SHP77 treated with DMSO at 0.1 percent for 48 hours (cell line): Measurements from ENCODE around the gene HRH1.
"Not testable (repeated sequence)": the region's sequence is repeated elsewhere in the genome, so short reads cannot be mapped to it uniquely, and the experiment has no call there.

Experiments
- DNase-seq: peaks from one replicate; lab custom pipeline; 2025; lab: John Stamatoyannopoulos, UW

Gene HRH1

DNA sequence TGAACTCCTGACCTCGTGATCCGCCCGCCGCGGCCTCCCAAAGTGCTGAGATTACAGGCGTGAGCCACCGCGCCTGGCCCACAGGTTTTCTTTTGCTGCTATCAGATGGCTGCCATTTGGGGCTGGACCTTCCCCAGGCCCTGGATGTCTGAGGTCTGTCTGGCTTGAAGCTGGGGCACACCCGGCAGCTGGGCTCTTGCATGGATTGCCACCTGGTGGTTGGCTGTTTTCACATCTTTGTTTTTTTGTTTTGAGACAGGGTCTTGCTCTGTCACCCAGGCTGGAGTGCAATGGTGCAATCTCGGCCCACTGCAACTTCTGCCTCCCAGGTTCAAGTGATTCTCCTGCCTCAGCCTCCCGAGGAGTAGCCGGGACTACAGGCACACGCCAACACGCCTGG lies 51.6 kb downstream of the HRH1 start:
- not testable (repeated sequence) for DNase-seq

DNA sequence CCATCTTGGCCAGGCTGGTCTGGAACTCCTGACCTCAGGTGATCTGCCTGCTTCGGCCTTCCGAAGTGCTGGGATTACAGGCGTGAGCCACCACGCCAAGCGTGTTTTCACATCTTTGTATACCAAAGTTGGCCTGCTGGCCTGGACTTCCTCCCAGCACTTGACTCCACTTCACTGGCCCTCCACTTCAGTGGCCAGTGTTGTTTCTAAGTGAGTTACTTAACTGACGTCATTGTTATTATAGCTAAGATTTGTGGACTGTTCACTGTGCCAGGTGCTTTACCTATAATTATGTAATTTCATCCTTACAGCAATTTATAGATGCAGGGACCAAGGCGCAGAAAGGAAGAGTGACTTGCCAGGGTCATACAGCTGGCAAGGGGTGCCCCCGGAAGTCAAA lies 52.0 kb downstream of the HRH1 start:
- DNase-seq = no peak

DNA sequence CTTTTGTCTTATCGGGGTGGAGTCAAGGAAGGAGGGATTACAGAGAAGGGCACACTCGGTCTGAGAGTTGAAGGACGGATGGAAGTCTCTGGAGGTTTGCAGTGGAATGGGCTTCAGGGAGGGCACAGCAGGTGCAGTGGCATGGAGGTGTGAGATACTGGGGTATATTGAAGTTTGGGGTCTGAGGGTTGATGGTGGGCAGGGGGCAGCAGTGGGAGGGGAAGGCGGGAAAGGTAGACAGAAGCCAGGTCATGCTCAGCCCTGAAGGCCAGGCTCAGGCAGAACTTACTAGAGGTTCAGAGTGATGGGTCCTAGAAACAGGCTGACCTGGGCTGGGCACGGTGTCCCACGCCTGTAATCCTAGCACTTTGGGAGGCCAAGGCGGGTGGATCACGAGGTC lies 52.7 kb downstream of the HRH1 start:
- DNase-seq = no peak

DNA sequence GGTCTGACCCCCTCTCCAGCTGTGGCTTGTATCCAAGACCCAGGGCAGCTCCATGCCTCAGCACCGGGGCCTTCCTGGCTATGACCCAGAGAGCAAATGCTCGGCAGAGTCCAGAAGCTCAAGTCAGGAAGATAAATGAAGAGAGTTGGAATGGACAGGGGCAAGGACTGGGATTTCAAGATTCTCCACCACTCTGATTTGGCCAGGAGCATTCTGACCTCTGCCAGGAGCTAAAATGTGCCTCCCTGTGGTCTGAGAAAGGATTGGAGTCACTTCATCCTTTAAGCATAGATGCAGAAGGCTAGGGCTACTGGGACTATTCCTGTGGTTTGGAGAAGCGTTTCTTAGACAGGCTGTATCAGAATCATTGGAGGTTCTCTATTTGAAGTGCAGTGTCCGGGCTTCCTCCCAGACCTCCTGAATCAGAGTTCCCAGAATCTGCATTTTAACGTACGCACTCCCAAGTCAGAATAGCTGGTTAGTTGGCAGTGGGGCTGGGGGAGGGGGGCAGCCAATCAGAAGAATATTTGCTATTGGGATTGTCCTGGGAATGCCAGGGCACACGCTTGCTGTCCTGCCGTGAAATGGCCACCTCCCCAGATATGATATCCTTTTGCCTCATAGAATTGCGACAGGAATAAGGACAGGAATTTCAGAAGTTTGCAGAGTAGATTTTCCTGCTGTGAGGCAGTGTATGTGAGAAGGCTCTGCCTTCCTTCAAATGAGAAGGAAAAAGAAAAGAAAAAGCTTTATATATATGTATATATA lies 57.4 kb downstream of the HRH1 start:
- no peak for DNase-seq

DNA sequence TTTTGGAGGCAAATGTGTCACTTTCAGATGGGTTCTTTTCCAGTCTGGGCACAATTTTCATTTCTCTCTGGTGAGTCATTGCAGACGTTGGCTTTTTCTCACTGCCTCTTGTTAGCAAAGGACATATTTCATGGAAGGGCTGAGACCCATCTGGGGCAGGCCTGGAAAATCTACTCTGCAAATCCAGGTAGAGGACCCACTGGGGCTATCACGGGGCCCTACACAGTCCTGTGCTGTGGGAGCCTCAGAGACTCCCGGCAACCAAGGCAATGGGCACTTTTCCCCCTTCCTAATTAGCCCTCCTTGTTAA lies 58.0 kb downstream of the HRH1 start:
- DNase-seq = no peak

DNA sequence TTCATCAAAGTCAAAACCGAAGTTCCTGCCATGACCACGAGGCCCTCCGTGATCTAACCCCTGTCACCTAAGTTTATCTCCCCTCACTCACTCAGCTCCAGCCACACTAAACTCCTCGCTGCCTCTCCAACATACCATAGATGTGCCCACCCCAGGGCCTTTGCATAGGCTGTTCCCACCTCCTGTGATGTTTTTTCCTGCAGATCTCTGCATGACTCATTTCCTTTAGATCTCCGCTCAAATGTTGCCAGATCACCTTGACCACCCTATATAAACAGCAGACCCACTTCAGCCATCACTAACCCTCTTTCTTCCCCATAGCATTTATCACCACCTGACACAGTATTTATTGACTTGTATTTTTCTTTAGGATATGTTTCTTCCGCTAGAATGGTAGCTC lies 58.5 kb downstream of the HRH1 start:
- no peak for DNase-seq

DNA sequence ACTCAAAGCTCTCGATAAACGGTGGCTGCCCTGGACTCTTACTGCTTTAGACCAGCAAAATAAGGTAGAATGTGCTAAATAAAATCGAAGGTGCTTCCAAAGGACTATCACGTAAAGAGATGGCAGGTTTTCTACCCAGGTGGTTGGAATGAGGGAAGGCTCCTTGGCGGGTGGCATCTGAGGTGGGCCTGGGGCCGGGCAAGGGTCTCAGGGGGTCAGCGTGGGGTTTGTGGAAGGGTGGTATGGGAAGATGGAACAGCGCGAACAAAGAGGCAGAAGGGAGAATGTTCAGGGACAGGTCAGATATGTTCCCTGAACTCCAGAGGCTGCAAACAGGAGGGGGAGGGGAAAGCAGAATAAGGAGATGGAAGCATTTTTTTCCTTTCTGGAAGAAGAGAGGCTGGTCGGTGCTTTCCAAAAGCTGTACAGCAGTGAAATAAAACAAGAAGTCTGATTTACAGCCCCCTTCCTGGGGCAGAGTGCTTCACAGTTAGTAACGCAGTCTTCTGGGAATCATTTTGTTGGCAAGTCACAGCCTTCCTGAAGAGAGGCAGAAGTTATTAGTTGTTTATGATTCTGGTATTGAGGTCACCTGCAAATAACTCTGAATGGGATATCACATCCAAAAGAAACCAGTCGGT lies 59.6 kb downstream of the HRH1 start:
- no peak for DNase-seq

DNA sequence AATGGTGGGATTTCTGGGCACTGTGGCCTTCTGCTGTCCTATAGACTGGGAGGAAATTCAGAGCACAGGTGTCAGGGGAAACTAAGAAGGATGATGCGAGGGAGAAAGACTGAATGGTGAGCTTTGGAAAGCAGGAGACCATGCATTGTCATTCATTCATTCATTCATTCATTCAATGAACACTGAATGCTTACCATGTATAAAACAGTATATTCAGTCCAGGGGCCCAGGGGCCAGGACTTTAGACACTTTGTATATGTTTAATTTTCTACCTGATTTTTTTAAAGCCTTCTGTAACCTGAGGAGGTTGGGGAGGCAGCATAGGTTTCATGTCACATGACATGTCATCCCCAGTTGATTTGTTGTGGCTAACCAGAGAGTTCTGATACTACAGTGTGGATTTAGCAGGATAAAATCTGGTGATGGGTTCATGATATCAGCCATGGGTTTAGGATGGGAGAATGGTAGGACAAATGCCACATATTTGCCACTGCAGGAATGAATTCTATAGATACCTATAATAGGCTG lies 60.2 kb downstream of the HRH1 start:
- DNase-seq = no peak

DNA sequence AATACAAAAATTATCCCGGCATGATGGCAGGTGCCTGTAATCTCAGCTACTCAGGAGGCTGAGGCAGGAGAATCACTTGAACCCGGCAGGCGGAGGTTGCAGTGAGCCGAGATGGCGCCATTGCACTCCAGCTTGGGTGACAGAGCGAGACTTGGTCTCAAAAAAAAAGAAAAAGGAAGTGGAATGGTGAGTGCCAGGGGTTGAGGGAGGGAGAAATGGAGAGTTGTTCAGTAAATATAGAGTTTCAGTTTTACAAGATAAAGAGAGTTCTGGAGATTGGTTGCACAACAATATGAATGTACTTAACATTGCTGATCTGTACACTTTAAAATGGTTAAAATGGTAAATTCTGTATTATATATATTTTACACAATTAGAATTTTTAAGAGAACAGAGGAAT lies 63.1 kb downstream of the HRH1 start:
- DNase-seq = not testable (repeated sequence)

DNA sequence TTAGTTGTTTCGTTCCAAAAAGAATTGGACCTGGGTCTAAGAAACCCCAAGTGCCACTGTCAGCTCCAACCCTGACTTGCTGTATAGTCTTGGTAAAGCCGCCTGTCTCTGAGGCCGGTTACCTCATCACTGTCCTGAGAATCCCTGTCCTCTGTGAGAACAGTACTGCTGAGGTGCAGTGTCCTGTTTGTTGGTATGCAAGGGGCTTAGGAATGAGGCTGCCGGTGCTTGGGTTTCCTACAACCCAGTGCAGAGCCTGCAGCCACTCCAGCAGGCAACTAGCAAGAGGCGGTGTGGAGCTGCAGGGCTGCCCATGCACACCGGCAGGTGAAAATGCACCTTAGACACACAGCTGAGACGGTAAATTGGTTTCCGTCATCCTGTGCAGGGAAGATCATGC lies 65.9 kb downstream of the HRH1 start:
- no peak for DNase-seq

DNA sequence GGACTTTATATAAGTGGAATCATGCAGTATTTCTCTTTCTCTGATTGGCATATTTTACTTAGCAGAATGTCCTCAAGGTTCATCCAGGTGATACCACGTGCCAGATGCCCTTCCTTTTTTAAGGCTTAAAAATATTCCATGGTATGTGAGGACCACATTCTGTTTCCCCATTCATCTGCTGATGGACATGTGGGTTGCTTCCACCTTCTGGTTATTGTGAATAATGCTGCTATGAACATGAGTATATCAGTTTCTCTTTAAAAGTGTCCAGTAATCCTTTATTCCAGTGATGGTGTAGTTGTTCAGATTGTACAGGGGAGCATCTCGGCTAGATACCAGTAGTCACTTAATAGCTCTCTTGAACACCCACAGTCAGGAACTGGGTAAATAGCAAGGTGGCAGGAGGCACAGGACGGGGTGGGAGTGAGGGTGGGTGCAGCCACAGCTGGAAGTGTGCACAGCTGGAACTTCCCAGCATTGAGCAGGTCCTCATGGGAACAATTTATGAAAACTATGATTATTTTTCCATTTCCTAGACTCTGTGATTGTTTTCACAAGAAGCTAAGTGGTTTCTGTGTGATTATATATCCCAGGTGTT lies 67.6 kb downstream of the HRH1 start:
- DNase-seq = no peak

DNA sequence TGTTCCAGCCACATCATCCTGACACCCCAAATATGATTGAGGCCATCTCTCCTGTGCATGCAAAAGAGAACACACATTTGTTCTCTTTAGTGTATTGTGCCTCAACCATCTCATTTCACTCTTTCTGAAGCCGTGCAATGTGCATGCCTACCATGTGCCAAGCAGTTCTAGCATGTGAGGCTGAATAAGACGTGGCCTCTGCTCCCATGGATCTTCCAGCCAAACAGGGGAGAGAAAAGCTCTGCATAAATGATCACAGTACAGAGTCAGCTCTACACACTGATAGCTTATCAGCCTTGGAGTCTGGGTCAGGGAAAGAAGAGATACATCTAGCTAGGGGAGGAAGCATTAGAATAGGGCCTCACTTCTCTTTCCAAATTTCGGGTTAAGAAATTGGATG lies 69.7 kb downstream of the HRH1 start:
- DNase-seq = no peak

DNA sequence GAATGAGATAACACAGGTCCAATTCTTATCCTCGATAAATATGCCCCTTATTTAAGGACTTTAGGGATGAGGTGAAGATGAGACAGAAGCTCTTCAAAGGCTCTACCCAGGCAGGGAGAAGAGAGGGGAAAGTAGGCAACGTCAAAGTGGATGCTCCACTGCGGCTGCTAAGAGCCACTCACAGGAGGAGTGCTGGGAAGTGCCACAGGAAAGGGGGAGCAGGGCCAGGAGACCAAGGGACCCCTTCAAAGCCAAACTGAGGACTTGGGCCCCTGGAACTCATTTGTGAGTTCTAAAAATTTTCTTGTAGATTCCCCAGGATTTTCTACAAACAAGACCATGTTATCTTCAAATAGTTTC lies 70.6 kb downstream of the HRH1 start:
- no peak for DNase-seq

DNA sequence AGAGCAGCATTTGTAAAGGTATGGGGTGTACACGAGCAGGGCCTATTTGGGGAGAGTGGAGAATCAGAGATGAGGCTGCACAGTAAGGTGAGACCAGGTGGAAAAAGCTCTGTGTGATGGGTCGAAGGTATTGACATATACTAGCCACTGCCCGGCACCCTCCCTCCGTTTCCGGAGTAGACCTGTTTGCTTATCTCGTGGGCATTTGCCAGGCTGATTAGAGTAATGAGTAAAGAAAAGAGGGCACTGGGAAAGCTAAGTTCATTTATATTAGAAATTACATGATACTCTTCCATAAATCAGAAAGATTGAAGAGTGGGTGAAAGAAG lies 71.7 kb downstream of the HRH1 start:
- no peak for DNase-seq

DNA sequence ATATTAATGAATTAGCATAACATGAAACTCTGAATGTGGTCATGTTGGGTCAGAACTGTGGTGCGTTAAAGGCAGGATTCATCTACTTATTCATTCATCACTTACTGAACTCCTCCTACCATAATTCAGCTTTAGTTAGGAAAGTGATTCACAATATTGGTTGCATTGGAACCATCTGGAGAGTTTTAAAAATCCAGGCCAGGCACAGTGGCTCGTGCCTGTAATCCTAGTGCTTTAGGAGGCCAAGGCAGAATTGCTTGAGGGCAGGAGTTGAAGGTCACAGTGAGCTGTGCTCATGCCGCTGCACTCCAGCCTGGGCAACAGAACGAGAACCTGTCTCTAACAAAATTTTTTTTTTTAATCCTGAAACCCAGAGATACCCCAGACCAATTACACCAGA lies 73.7 kb downstream of the HRH1 start:
- DNase-seq = no peak

DNA sequence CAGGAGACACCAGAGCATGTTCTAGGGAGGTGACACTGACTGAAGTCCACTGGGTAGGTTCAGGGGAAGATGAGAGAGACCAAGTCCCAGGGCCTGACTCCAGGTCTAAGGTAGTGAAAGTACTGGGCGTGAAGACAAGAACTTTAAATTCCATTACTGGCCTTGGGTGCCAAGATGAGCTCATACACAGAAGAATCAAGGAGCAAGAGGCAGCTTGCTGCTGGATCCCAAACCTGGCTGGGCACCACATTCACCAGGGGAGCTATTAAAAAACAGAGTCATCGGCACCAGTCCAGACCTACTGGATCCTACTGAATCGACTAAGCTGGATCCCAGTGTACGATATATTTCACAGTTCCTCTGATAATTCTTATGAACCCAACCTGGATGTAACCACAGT lies 75.8 kb downstream of the HRH1 start:
- DNase-seq = no peak

DNA sequence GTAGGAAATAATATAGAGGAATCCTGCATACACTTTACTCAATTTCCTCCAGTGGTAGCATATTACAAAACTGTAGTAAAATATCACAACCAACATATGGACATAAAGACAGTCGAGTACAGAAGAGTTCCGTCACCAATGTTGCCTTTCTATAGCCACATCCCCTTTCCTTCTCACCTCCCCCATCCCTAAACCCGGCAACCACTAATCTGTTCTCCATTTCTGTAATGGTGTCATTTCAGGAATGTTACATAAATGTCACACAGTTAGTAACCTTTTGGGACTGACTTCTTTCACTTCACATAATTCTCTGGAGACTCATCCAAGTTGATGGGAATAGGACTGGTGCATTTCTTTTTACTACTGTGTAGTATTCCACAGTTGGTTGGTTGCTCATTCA lies 76.5 kb downstream of the HRH1 start:
- DNase-seq = no peak

DNA sequence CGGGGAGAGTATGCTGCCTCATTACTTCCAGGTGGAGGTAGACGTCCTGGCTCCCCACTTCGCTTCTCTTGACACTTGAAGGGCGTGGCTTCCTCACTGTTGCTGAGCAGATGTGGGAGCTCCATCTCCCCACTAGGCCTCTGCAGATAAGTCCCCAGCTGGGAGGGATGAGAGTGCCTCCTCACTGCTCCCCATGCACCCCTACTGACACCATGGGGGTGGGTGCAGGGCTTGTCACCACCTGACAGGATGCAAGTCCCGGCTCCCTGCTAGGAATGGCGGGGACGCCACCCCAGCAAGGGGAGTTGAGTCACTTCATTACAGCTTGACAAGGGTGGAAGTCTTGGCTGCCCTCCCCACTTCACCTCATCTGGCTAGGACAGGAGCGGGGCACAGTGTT lies 81.1 kb downstream of the HRH1 start:
- no peak for DNase-seq

DNA sequence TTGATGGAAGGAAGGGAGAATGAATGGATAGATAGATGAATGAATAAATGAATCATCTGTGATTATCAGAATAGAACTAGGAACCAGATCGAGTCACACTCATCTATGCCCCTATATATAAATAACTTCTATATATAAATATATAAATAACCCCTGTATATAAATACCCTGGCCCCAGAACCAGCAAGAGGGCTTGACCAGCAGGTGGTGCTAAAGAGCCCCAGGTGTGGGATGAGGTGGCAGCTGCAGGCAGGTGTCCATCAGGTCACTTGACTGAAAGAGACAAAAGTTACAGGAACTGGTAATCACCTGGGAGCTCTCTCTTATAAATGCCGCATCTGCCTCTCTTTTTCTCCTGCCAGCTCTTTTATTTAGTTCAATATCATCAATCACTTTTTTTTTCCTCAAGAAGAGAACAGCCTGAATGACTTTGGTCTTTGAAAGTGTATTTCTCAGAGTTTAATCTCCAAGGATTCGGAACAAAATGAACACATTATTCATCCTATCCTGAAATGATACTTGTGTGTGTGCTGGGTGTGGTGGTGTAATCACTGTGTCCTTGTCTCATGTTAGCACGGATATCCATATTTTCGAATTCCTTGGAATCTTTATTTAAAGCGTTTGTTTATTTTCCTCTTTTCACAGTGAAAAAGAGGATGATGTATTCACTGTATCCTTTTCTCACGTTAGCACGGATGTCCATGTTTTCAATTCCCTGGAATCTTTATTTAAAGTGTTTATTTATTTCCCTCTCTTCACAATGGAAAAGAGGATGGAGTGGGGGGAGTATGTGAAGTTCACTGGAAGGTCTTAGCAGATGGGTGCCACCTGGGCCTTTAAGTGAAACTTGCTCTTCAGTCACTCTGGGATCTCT lies 82.5 kb downstream of the HRH1 start:
- peak; percentile 41 for DNase-seq

DNA sequence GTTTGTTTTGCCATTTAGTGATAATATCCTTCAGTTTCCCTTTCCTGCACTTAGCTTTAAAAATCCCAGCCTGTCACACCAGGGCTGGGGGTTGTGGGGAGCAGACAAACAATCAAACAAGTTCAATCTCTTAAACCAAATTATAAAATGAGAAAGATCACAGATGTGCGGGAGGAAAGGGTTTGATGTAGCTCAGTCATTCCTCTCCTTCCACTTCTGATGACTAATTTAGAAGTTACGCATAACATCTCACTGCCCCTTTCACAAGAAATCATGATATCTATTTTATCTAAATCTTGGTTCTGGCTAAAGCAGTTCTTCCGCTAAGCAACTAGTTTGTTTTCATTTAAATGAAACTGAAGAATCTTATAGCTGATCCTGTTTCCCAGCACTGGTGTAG lies 83.8 kb downstream of the HRH1 start:
- DNase-seq = no peak

DNA sequence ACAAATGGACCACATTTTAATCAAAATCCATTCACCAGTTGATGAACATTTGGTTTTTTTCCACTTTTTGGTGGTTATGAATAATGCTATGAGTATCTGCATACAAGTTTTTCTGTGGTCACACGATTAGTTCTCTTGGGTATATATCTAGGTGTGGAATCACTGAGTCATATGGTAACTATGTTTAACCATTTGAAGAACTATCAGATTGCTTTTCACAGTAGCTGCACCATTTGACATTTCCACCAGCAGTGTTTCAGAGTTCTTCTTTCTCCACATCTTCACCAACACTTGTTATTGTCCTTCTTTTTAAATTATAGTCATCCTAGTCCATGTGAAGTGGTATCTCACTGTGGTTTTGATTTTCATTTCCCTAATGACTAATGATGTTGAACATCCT lies 84.6 kb downstream of the HRH1 start:
- no peak for DNase-seq

DNA sequence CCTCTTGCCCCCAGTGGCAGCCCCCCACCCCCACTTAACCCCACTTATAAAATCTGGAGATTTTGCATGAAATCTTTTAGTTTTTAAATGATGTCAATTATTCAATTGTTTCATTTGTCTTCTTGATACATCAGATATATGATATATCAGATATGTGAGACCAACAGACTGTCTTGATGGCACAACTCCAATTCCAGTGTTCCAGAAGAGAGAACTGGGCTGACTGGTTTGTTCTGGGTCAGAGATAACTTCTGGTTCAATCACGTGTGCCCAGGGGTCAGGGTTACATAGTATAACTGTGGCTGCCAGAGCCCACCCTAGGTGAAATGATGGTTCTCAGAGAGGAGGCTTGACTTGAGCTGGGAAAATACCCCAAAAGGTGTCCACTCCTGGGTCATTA lies 85.5 kb downstream of the HRH1 start:
- no peak for DNase-seq

DNA sequence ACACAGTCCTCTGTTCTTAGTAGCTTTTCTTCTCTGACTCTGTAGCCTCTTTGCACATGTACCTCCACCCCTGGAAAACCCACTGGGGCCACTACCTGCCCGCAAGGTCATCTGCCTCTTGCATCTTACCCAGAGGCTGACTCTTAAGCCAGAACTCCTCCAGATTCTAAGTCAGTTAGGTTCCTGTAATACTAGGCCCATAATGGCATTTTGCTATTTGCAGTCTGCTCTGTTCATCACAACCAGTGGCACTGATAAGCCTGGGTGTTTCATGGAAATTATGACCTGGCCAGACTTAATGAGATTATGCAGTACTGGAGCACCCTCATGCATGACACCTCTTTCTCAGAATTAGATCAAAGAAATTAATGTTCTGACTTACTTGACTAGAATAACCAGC lies 86.2 kb downstream of the HRH1 start:
- no peak for DNase-seq
